ENCODE results near the gene PCYT2. TPM values are rescaled to one million over a fixed set of nuclear protein-coding genes. Genes with fewer than 3 reads are reported as not detected.
"Not testable (repeated sequence)": the region's sequence is repeated elsewhere in the genome, so short reads cannot be mapped to it uniquely, and the experiment has no call there.

The PCYT2 gene
- total RNA-seq, 2 donors from 2014 or later, result 51.4 to 69.2 TPM

- Histone ChIP-seq H3K27ac (peak overlapping the region; percentile 72 to 80), H3K4me1 (replicated peaks) (peaks cover 12% of the 10 kb centered on the region)
Measured at GRCh38 chr17:81918832-81919545, 7.8 kb upstream of the PCYT2 start.

GRCh38 chr17:81918333-81918669 lies 7.1 kb upstream of the PCYT2 start:
- DNase-seq (ENCODE audit: low spot score); H3K4me1 ChIP-seq (replicated peaks); H3K27me3 ChIP-seq (replicated peaks; ENCODE audit: insufficient read depth); H3K9me3 ChIP-seq; intact Hi-C loops (cut with DNase I): not testable (repeated sequence)
- WGBS, result 31% methylated on average over 9 of the region's 9 CpGs
- H3K4me3 ChIP-seq, result peak overlapping the region; percentile 88 to 98
- peak overlapping the region; percentile 72 to 80 for H3K27ac ChIP-seq
- peaks cover 10 to 11% of the 10 kb centered on the region in 2 donors for H3K36me3 ChIP-seq

More at GRCh38 chr17:81918832-81919545, 7.8 kb upstream of the PCYT2 start:
- 80% methylated on average over 15 of the region's 15 CpGs for WGBS
- Histone ChIP-seq H3K27me3 (replicated peaks; ENCODE audit: insufficient read depth) (no peaks in the 10 kb centered on the region), H3K36me3 (peaks cover 4 to 5% of the 10 kb centered on the region in 2 donors), H3K9me3 (no peaks in the 10 kb centered on the region), H3K4me3 (no peak overlapping the region)
- intact Hi-C loops (cut with DNase I), result no loop called here
- peak; percentile 54 for DNase-seq (ENCODE audit: low spot score)
- TF ChIP-seq, protein P1, sequence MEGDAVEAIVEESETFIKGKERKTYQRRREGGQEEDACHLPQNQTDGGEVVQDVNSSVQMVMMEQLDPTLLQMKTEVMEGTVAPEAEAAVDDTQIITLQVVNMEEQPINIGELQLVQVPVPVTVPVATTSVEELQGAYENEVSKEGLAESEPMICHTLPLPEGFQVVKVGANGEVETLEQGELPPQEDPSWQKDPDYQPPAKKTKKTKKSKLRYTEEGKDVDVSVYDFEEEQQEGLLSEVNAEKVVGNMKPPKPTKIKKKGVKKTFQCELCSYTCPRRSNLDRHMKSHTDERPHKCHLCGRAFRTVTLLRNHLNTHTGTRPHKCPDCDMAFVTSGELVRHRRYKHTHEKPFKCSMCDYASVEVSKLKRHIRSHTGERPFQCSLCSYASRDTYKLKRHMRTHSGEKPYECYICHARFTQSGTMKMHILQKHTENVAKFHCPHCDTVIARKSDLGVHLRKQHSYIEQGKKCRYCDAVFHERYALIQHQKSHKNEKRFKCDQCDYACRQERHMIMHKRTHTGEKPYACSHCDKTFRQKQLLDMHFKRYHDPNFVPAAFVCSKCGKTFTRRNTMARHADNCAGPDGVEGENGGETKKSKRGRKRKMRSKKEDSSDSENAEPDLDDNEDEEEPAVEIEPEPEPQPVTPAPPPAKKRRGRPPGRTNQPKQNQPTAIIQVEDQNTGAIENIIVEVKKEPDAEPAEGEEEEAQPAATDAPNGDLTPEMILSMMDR (IDR thresholded peaks at IDR 0.05), result no peak
- TF ChIP-seq POLR2AphosphoS5 (IDR thresholded peaks at IDR 0.05), result no peak
- TF ChIP-seq POLR2A (IDR thresholded peaks at IDR 0.05), result no peak

DNA sequence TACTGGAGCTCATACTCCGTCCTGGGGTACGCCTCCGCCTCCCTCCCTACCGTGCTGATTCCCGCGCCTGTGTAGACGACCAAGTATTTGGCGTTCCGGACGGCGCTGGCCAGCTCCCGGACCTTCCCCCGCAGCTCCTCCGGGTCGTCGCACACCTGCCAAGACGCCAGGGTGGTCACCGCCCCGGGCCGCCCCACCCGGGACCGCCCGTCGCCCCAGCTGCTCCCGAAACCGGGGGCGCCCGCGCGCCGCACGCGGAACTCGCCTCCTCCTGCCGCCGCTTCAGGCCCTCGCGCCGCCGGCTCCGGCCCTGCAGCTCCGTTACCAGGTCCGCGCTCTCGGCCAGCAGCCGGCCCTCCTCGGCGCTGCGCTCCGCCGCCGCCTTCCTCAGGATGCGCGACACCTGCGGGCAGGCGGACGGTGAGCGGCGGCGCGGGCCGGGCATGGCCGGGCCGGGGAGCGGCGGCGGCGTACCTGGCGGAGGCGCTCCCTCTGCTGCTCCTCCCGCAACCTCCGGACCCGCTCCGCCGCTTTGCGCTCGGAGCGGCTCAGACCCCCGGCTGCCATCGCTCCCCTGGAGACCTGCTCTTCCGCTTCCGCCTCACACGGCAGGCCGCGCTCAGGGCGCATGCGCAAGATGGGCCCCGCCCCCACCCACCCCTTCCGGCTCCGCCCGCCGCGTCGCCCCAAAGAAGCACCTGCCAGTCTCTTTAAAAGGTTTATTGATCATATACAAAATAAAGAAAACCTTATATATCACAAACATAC lies 6.5 kb upstream of the PCYT2 start, which contains the start of gene SIRT7:
Gene SIRT7 (minus strand): TSS at position 612 of the 768 bp plus-strand sequence. CDS start 45 bp downstream, at position 567.
- H3K27ac ChIP-seq, result peak within 1 kb of the TSS; percentile 72 to 80
- WGBS, result under 1% methylated on average over 39 of the region's 94 CpGs
- H3K4me3 ChIP-seq, result peak within 1 kb of the TSS; percentile 88 to 98
- intact Hi-C loops (cut with DNase I), result no loop called here
- H3K36me3 ChIP-seq, result peaks cover 10 to 11% of the 10 kb centered on the region in 2 donors
- H3K27me3 ChIP-seq (replicated peaks; ENCODE audit: insufficient read depth), result no peaks in the 10 kb centered on the region
- TF ChIP-seq, protein P1 (IDR thresholded peaks at IDR 0.05), result no peak
- peak; percentile 86 for TF ChIP-seq POLR2AphosphoS5 (IDR thresholded peaks at IDR 0.05)
- peak; percentile 60 for TF ChIP-seq POLR2A (IDR thresholded peaks at IDR 0.05)
- peaks cover 4% of the 10 kb centered on the region for H3K4me1 ChIP-seq (replicated peaks)
- DNase-seq (ENCODE audit: low spot score), result peak; percentile 64
- no peaks in the 10 kb centered on the region for H3K9me3 ChIP-seq

DNA sequence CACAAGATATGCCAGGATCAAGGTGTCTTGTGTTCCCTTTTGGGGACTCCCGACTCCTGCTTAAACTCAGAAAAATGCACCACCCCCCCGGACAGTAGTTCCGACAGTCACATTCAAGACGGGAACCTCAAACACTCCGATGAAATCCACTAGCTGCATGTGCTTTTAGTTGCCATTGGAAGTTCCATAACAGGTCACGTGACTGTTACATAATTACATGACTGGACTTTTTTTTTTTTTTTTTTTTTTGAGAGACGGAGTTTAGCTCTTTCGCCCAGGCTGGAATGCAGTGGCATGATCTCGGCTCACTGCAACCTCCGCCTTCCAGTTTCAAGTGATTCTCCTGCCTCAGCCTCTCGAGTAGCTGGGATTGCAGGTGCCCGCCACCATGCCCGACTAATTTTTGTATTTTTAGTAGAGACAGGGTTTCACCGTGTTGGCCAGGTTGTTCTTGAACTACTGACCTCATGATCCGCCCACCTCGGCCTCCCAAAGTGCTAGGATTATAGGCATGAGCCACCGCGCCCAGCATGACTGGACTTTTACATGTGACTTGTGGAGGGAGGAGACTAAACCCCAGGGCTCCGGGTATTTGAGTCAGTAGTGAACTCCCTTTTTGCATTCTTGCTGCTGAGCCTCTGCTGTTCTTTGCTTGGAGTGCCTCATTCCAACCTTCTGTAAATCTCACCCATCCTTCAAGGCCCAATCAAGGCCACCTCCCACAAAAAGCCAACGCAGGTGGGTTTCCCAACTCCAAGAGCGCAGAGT lies 5.2 kb upstream of the PCYT2 start:
- H3K4me1 ChIP-seq (replicated peaks), result peaks cover 4% of the 10 kb centered on the region
- H3K9me3 ChIP-seq, result no peaks in the 10 kb centered on the region
- no peak for DNase-seq (ENCODE audit: low spot score)
- H3K4me3 ChIP-seq, result no peak overlapping the region
- 77% methylated on average over 21 of the region's 21 CpGs for WGBS
- peaks cover 10 to 11% of the 10 kb centered on the region in 2 donors for H3K36me3 ChIP-seq
- intact Hi-C loops (cut with DNase I), result no loop called here
- no peaks in the 10 kb centered on the region for H3K27me3 ChIP-seq (replicated peaks; ENCODE audit: insufficient read depth)
- no peak for TF ChIP-seq POLR2AphosphoS5 (IDR thresholded peaks at IDR 0.05)
- TF ChIP-seq POLR2A (IDR thresholded peaks at IDR 0.05), result no peak
- TF ChIP-seq, protein P1 (IDR thresholded peaks at IDR 0.05), result no peak
- H3K27ac ChIP-seq, result no peak overlapping the region

- WGBS, result 86% methylated on average over 12 of the region's 12 CpGs
Measured at GRCh38 chr17:81915331-81915730, 4.1 kb upstream of the PCYT2 start.

More at GRCh38 chr17:81915331-81915730, 4.1 kb upstream of the PCYT2 start:
- no peak overlapping the region for H3K27ac ChIP-seq
- TF ChIP-seq POLR2A (IDR thresholded peaks at IDR 0.05) (no peak), POLR2AphosphoS5 (IDR thresholded peaks at IDR 0.05) (no peak)
- TF ChIP-seq, protein P1 (IDR thresholded peaks at IDR 0.05), result no peak
- H3K9me3 ChIP-seq, result no peaks in the 10 kb centered on the region
- intact Hi-C loops (cut with DNase I), result no loop called here
- no peaks in the 10 kb centered on the region for H3K27me3 ChIP-seq (replicated peaks; ENCODE audit: insufficient read depth)
- peaks cover 10 to 11% of the 10 kb centered on the region in 2 donors for H3K36me3 ChIP-seq
- peaks cover 4% of the 10 kb centered on the region for H3K4me1 ChIP-seq (replicated peaks)
- H3K4me3 ChIP-seq, result no peak overlapping the region
- DNase-seq (ENCODE audit: low spot score), result no peak

Data from prostate gland (tissue), 2 donors.